ENCODE results near the gene DPPA5.

Gene DPPA5

DNA sequence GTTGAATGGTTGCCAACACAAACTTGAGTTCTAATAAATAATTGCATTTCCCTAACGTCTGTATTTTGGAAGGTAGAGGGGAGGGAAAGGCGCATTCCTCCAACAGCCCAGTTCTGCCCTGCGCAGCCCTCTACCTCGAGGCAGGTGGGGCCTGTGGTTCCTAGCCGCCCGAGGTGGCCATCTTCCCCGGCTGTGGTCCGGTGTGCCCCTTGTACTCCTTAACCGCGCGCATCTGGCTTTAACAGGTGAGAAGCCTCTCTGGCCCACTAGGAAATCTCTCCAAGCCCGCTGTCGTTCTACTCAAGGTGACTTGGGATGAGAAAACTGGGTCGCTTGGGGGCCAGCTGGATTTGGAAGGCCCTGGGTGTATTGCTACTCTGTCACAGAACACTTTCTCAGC is 10.0 kb upstream of the DPPA5 start:
- DNase-seq (ENCODE audit: low read depth), result no peak
- TF ChIP-seq, protein P1, sequence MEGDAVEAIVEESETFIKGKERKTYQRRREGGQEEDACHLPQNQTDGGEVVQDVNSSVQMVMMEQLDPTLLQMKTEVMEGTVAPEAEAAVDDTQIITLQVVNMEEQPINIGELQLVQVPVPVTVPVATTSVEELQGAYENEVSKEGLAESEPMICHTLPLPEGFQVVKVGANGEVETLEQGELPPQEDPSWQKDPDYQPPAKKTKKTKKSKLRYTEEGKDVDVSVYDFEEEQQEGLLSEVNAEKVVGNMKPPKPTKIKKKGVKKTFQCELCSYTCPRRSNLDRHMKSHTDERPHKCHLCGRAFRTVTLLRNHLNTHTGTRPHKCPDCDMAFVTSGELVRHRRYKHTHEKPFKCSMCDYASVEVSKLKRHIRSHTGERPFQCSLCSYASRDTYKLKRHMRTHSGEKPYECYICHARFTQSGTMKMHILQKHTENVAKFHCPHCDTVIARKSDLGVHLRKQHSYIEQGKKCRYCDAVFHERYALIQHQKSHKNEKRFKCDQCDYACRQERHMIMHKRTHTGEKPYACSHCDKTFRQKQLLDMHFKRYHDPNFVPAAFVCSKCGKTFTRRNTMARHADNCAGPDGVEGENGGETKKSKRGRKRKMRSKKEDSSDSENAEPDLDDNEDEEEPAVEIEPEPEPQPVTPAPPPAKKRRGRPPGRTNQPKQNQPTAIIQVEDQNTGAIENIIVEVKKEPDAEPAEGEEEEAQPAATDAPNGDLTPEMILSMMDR (IDR thresholded peaks at IDR 0.05; ENCODE audit: low read length, missing control alignments), result no peak
- no peak overlapping the region for H3K4me3 ChIP-seq (replicated peaks; ENCODE audit: low read depth, low read length)

DNA sequence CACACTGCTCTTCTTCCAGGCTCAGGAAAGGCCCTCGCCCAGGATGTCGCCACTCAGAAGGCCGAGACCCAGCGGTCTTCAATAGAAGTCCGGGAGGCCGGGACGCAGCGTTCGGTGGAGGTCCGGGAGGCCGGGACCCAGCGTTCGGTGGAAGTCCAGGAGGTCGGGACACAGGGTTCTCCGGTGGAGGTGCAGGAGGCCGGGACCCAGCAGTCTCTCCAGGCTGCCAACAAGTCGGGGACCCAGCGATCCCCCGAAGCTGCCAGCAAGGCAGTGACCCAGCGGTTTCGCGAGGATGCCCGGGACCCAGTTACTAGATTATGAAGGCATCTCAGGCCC is 9.4 kb upstream of the DPPA5 start:
- DNase-seq (ENCODE audit: low read depth), result no peak
- H3K4me3 ChIP-seq (replicated peaks; ENCODE audit: low read depth, low read length), result no peak overlapping the region
- TF ChIP-seq, protein P1 (IDR thresholded peaks at IDR 0.05; ENCODE audit: low read length, missing control alignments), result no peak

DNA sequence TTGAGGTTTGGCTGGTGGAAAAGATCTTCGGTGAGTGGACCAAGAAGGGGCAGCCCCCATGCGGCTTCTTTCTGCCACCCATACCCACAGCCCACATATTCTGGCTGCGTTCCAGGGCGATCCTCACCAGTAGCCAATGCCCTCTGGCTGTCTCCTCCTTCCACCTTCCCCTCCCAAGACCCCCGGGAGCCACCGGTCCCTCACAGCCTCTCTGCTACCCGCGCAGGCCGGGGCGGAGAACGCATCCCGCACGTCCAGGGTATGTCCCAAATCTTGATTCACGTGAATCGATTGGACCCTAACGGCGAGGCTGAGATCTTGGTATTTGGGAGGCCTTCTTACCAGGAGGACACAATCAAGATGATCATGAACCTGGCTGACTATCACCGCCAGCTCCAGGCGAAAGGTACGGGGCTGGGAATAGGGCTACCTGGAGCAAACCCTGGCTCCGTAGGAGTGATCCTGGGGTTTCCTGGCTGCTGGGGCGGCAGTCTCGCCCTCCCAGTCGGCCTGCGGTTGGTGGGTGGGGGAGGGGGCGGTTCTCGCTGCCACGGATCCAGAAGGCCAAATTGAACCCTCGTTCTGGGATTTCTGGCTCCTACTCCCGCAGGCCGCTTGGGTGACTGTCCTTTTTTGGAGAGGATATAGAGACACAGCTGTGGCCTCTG is 8.9 kb upstream of the DPPA5 start:
- TF ChIP-seq, protein P1 (IDR thresholded peaks at IDR 0.05; ENCODE audit: low read length, missing control alignments), result no peak
- H3K4me3 ChIP-seq (replicated peaks; ENCODE audit: low read depth, low read length), result no peak overlapping the region
- DNase-seq (ENCODE audit: low read depth), result no peak

DNA sequence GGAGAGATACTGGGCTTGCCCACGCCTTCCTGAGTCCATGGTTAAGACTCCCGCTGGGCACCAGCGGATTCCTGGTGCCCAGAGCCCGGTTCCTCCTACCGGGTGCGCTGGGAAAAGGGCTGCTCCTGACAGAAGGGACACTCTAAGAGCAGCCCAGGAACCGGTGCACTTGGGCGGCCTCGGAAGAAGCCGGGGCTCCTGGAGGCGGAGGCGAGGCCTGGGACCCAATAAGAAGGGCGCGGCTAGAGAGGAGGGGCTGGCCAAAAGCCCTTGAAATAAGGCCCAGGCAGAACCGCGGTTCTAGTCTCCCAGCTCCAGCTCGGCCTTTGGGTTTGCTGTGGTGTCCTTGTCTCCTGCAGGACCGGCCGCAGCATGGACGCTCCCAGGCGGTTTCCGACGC is 8.3 kb upstream of the DPPA5 start, which contains the start of gene KHDC3L:
TSS of gene KHDC3L (plus strand) at position 301 of the 400 bp plus-strand sequence. CDS start at position 373, 72 bp downstream.
- no peak within 1 kb of the TSS for H3K4me3 ChIP-seq (replicated peaks; ENCODE audit: low read depth, low read length)
- DNase-seq (ENCODE audit: low read depth), result no peak
- TF ChIP-seq, protein P1 (IDR thresholded peaks at IDR 0.05; ENCODE audit: low read length, missing control alignments), result no peak

DNA sequence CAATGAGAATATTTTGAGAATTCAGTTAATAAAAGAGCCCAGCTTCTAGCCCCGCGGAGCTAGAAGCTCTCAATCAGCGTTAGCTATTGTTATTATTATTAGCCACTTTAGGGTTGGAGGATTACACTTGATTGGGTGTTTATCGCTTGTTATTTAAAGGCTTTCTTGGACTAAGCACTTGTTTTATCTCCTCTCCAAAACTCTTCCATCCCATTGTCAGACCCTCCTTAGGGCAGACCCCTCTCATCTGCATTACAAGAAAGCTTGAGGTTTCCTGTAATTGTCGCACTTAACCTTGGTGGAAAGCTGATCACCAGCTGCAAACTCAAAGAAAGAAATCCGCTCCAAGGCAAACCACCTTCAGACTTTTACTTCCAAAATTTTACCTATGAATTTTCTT is 4.8 kb downstream of the DPPA5 start:
- TF ChIP-seq, protein P1 (IDR thresholded peaks at IDR 0.05; ENCODE audit: low read length, missing control alignments), result no peak
- H3K4me3 ChIP-seq (replicated peaks; ENCODE audit: low read depth, low read length), result no peak overlapping the region
- DNase-seq (ENCODE audit: low read depth), result no peak

DNA sequence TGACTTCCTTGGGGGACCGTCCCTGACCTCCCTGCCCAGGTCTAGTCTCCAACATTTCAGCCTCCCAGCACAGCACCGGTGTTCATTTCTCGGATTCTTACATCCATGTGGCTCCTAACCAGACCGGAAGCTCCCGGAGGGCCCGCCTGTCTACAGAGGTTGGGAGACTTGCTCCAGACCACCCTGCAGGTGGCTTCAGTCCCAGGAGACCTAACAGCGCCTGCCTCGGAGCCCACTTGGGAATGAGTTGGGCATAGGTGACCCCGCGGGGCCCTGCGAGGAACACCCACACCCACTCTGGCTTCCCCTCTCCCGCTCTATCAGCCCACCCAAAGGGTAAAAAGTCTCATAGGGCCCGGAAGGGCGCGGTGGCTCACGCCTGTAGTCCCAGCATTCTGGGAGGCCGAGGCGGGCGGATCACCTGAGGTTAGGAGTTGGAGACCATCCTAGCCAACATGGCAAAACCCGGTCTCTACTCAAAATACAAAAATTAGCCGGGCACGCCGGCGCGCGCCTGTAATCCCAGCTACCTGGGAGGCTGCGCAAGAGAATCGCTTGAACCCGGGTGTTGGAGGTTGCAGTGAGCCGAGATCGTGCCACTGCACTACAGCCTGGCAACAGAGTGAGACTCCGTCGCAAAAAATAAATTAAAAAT is 5.4 kb downstream of the DPPA5 start:
- TF ChIP-seq, protein P1 (IDR thresholded peaks at IDR 0.05; ENCODE audit: low read length, missing control alignments), result no peak
- no peak overlapping the region for H3K4me3 ChIP-seq (replicated peaks; ENCODE audit: low read depth, low read length)
- DNase-seq (ENCODE audit: low read depth), result no peak

DNA sequence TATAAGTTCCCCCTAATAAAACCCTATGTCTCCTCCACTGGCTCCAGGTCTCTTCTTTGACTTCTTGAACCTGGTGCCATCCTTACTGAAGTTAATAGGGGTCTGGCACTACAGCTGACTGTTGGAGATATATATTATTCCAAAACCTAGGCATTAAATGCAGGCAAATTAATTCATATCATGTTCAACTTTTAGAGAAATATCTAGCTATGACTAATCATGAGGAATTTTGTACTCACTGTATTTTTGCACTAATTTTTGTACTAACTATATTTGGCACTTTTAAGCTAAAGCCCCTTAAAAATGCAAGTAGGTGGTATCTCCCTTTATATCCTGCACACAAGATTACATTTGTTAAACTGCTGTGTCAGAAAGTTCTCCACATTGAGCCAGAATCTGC is 10.9 kb downstream of the DPPA5 start:
- TF ChIP-seq, protein P1 (IDR thresholded peaks at IDR 0.05; ENCODE audit: low read length, missing control alignments), result no peak
- DNase-seq (ENCODE audit: low read depth), result no peak
- H3K4me3 ChIP-seq (replicated peaks; ENCODE audit: low read depth, low read length), result no peak overlapping the region
